Fibroblast of lung (primary cell): ENCODE measurements around the gene EYA2. TPM values are rescaled to one million over a fixed set of nuclear protein-coding genes. Genes with fewer than 3 reads are reported as not detected.
"Not testable (repeated sequence)": the region's sequence is repeated elsewhere in the genome, so short reads cannot be mapped to it uniquely, and the experiment has no call there.

ENCODE experiments used
- DNase-seq, 2 donors: peaks; one replicate each; pipeline versions ENCODE4 v3.0.0 to v3.0.0-alpha.2; 2010; ENCODE audit warnings: low read depth in 2 of 2
- H2AFZ ChIP-seq: 2 replicates; pipeline ENCODE4 v1.5.1; 2012; ENCODE audit warnings: low read length, control low read depth, inconsistent platforms
- H3K27ac ChIP-seq: 2 replicates; pipeline ENCODE4 v1.5.1; 2011; ENCODE audit warnings: low read length, control low read depth; ENCODE audit not compliant: insufficient read depth
- H3K27me3 ChIP-seq: 2 replicates; pipeline ENCODE4 v1.5.1; 2011; ENCODE audit warnings: mild to moderate bottlenecking, low read length; ENCODE audit not compliant: control insufficient read depth, insufficient read depth
- H3K36me3 ChIP-seq: 2 replicates; pipeline ENCODE4 v1.5.1; 2011; ENCODE audit warnings: low read length; ENCODE audit not compliant: control insufficient read depth, insufficient read depth
- H3K4me1 ChIP-seq: 2 replicates; pipeline ENCODE4 v1.5.1; 2011; ENCODE audit warnings: low read length; ENCODE audit not compliant: control insufficient read depth, insufficient read depth; ENCODE audit errors: extremely low read depth
- H3K4me2 ChIP-seq: 2 replicates; pipeline ENCODE4 v1.5.1; 2011; ENCODE audit warnings: low read length, control low read depth; ENCODE audit not compliant: insufficient read depth; ENCODE audit errors: extremely low read depth
- H3K4me3 ChIP-seq, 4 experiments: fragments of 200-600 bp in 1 of 4; sonication (generic) in 1 of 4; replicated peaks in 1 of 4; 2 replicates each; pipeline ENCODE4 v1.5.1; 2011 to 2016; ENCODE audit warnings: low read length in 4 of 4, low read depth in 3 of 4, mild to moderate bottlenecking in 3 of 4, control low read depth in 2 of 4, inconsistent platforms in 1 of 4, mixed read lengths in 1 of 4; ENCODE audit not compliant: insufficient read depth in 1 of 4; ENCODE audit errors: control extremely low read depth in 1 of 4
- H3K79me2 ChIP-seq: 2 replicates; pipeline ENCODE4 v1.5.1; 2012; ENCODE audit warnings: mild to moderate bottlenecking, low read length, inconsistent platforms; ENCODE audit not compliant: control insufficient read depth, insufficient read depth
- H3K9ac ChIP-seq: 2 replicates; pipeline ENCODE4 v1.5.1; 2011; ENCODE audit warnings: mild to moderate bottlenecking, low read length, control low read depth; ENCODE audit not compliant: insufficient read depth
- H3K9me3 ChIP-seq: 2 replicates; pipeline ENCODE4 v1.5.1; 2012; ENCODE audit warnings: low read depth, low read length; ENCODE audit not compliant: control insufficient read depth, insufficient read depth
- H4K20me1 ChIP-seq: 2 replicates; pipeline ENCODE4 v1.5.1; 2011; ENCODE audit warnings: low read length; ENCODE audit not compliant: control insufficient read depth, insufficient read depth; ENCODE audit errors: extremely low read depth
- CTCF ChIP-seq, 2 donors: IDR thresholded peaks in 1 of 2; conservative IDR thresholded peaks in 1 of 2; 1 replicate in 1 of 2; 2 replicates in 1 of 2; pipeline ENCODE4 v1.5.1; 2011 to 2012; ENCODE audit warnings: low read length in 2 of 2, control low read depth in 1 of 2, inconsistent platforms in 1 of 2, low read depth in 1 of 2, mild to moderate bottlenecking in 1 of 2
- EZH2 ChIP-seq: IDR thresholded peaks from 2 replicates; pipeline ENCODE4 v1.5.1; 2012; ENCODE audit warnings: low read length, control low read depth, mild to moderate bottlenecking; ENCODE audit errors: missing control alignments
- polyA plus RNA-seq, 2 donors: library from polyadenylated mRNA; depleted of rRNA in 1 of 2; stranded (reverse) in 1 of 2; unstranded in 1 of 2; fragments of >200 nt; gene quantifications; 2 replicates each; pipeline ENCODE4 v1.2.1, GENCODE V29; 2011 to 2012; ENCODE audit warnings: missing spikeins in 1 of 2
- total RNA-seq: library from RNA; depleted of rRNA; stranded (reverse); fragments of >200 nt; gene quantifications from 2 replicates; pipeline ENCODE4 v1.2.1, GENCODE V29; 2014

Gene EYA2
- total and polyA plus RNA-seq, 2 donors (not counting 1 experiment from before 2014, with no cell fraction given): 0.37 to 1.7 TPM

GRCh38 chr20:46930640-46931339 lies 36.1 kb downstream of the EYA2 start:
- no peaks in the 10 kb centered on the region for H3K36me3 ChIP-seq
- no peaks in the 10 kb centered on the region for H3K27me3 ChIP-seq
- H3K27ac ChIP-seq: no peak overlapping the region
- no peaks in the 10 kb centered on the region for H3K79me2 ChIP-seq
- no peak for TF ChIP-seq EZH2
- TF ChIP-seq CTCF (conservative IDR thresholded peaks at IDR 0.05 in 1 of 2, IDR thresholded peaks at IDR 0.05 in 1 of 2; ENCODE audit: low read depth in 1 of 2, low read length in 2 of 2): no peak
- no peak overlapping the region for H3K4me3 ChIP-seq
- no peaks in the 10 kb centered on the region for H3K9me3 ChIP-seq
- H3K4me2 ChIP-seq: no peak overlapping the region
- DNase-seq: no peak
- no peaks in the 10 kb centered on the region for H4K20me1 ChIP-seq
- H3K4me1 ChIP-seq: no peaks in the 10 kb centered on the region
- no peak overlapping the region for H3K9ac ChIP-seq
- no peak overlapping the region for H2AFZ ChIP-seq

GRCh38 chr20:46931699-46932098 lies 37.1 kb downstream of the EYA2 start:
- no peak overlapping the region for H3K4me3 ChIP-seq
- no peak overlapping the region for H3K27ac ChIP-seq
- H3K9me3 ChIP-seq: no peaks in the 10 kb centered on the region
- DNase-seq: no peak
- no peaks in the 10 kb centered on the region for H3K4me1 ChIP-seq
- H3K27me3 ChIP-seq: no peaks in the 10 kb centered on the region
- H2AFZ ChIP-seq: no peak overlapping the region
- no peaks in the 10 kb centered on the region for H3K79me2 ChIP-seq
- TF ChIP-seq EZH2 (no peak), CTCF (conservative IDR thresholded peaks at IDR 0.05 in 1 of 2, IDR thresholded peaks at IDR 0.05 in 1 of 2; ENCODE audit: low read depth in 1 of 2, low read length in 2 of 2) (no peak)
- H3K9ac ChIP-seq: no peak overlapping the region
- no peaks in the 10 kb centered on the region for H3K36me3 ChIP-seq
- no peak overlapping the region for H3K4me2 ChIP-seq
- H4K20me1 ChIP-seq: no peaks in the 10 kb centered on the region

- H2AFZ ChIP-seq, H3K27ac ChIP-seq, H3K9ac ChIP-seq, H3K4me1 ChIP-seq, H3K79me2 ChIP-seq, H3K36me3 ChIP-seq, H4K20me1 ChIP-seq, H3K9me3 ChIP-seq, H3K4me2 ChIP-seq, H3K27me3 ChIP-seq, DNase-seq, H3K4me3 ChIP-seq: not testable (repeated sequence)
Observed at GRCh38 chr20:46932439-46932838, 37.8 kb downstream of the EYA2 start.
